ENCODE data around the gene IFNGR1. TPM values are rescaled to one million over a fixed set of nuclear protein-coding genes. Genes with fewer than 3 reads are reported as not detected.

Gene IFNGR1
- total and polyA plus RNA-seq, 10 of the 15 experiments (the other 5 are each of a cell fraction or from before 2014, with no cell fraction given) = 89.0 to 296 (median 138) TPM

GRCh38 chr6:137218917-137219663, at the start of gene IFNGR1 (continued):
- 0 out of 2 replicates have a peak, but pooled peaks have one; percentile 26 for TF ChIP-seq E2F4 (IDR thresholded peaks at IDR 0.05; ENCODE audit: low read depth, low read length)
- TF ChIP-seq EGR1 (IDR thresholded peaks at IDR 0.05; ENCODE audit: borderline replicate concordance in 1 of 2, low read depth in 2 of 2, low read length in 2 of 2) = peak in 1 of 2 experiments; percentile 81; a peak in 2 of 3 replicates
- no peak; the same call in 1 of the 2 replicates for TF ChIP-seq MTA3 (IDR thresholded peaks at IDR 0.05; ENCODE audit: borderline replicate concordance, low read length)
- TF ChIP-seq MLLT1 (IDR thresholded peaks at IDR 0.05) = peak; percentile 11
- peak; percentile 54; the same call in 1 of the 2 replicates for TF ChIP-seq PML (IDR thresholded peaks at IDR 0.05; ENCODE audit: low read length)
- no peak for TF ChIP-seq PRDM15 (CRISPR knock-in tag; IDR thresholded peaks at IDR 0.05)
- TF ChIP-seq BCLAF1 (IDR thresholded peaks at IDR 0.05) = no peak
- no peak for TF ChIP-seq USF2 (IDR thresholded peaks at IDR 0.05; ENCODE audit: borderline replicate concordance, low read depth, low read length)
- TF ChIP-seq CHD1 (IDR thresholded peaks at IDR 0.05; ENCODE audit: low read depth, low read length) = 0 out of 2 replicates have a peak, but pooled peaks have one; percentile 34
- TF ChIP-seq ZNF217 (IDR thresholded peaks at IDR 0.05) = no peak
- TF ChIP-seq RAD21 (IDR thresholded peaks at IDR 0.05; ENCODE audit: insufficient read depth, low read depth, low read length) = no peak
- no peak for TF ChIP-seq PAX5 (IDR thresholded peaks at IDR 0.05; ENCODE audit: borderline replicate concordance, low read depth, low read length)
- TF ChIP-seq EED (IDR thresholded peaks at IDR 0.05; ENCODE audit: low read depth) = peak; percentile 59

Data from GM12878 (cell line).